Ascending aorta (tissue), 2 donors: ENCODE measurements around the gene PLCB1. TPM values are rescaled to one million over a fixed set of nuclear protein-coding genes. Genes with fewer than 3 reads are reported as not detected.

ENCODE experiments used
- DNase-seq, 2 donors: peaks; one replicate each; pipeline ENCODE4 v3.0.0-alpha.2; 2019; ENCODE audit warnings: low spot score in 2 of 2
- H3K27ac ChIP-seq, 2 donors: fragments of 200-600 bp; sonication (generic); one replicate each; pipeline ENCODE4 v1.5.1; 2016 to 2017; ENCODE audit warnings: mild to moderate bottlenecking in 1 of 2
- H3K27me3 ChIP-seq: fragments of 200-600 bp; sonication (generic); one replicate; pipeline ENCODE4 v1.5.1; 2017
- H3K36me3 ChIP-seq, 2 donors: fragments of 200-600 bp; sonication (generic); one replicate each; pipeline ENCODE4 v1.5.1; 2016
- H3K4me1 ChIP-seq, 2 donors: fragments of 200-600 bp; sonication (generic); one replicate each; pipeline ENCODE4 v1.5.1; 2016 to 2017; ENCODE audit warnings: mild to moderate bottlenecking in 1 of 2
- H3K4me3 ChIP-seq, 2 donors: fragments of 200-600 bp; sonication (generic); one replicate each; pipeline ENCODE4 v1.5.1; 2016 to 2017; ENCODE audit warnings: mild to moderate bottlenecking in 1 of 2
- H3K9me3 ChIP-seq, 2 donors: fragments of 200-600 bp; sonication (generic); one replicate each; pipeline ENCODE4 v1.5.1; 2016
- CTCF ChIP-seq, 3 experiments: fragments of 200-600 bp in 2 of 3; fragments of 450-650 bp in 1 of 3; sonication (generic) in 2 of 3; IDR thresholded peaks; one replicate each; pipeline ENCODE4 v1.5.1; 2016 to 2019; ENCODE audit warnings: antibody characterized with exemption in 3 of 3, mild to moderate bottlenecking in 1 of 3, moderate library complexity in 1 of 3
- intact Hi-C: fragments of 100-400 bp; cut with DNase I; formaldehyde crosslinking; loops from one replicate; pipeline ENCODE4 v1.15.1; 2023
- total RNA-seq: library from RNA; depleted of rRNA; stranded (reverse); fragments of >200 nt; gene quantifications from one replicate; pipeline ENCODE4 v1.1.0, GENCODE V29; 2016

PLCB1 gene
- total RNA-seq, 1 donor from 2014 or later, result 22.9 TPM

GRCh38 chr20:8365634-8366033 lies 233.6 kb downstream of the PLCB1 start:
- Histone ChIP-seq H3K9me3 (no peaks in the 10 kb centered on the region), H3K36me3 (no peaks in the 10 kb centered on the region), H3K4me3 (no peak overlapping the region), H3K27me3 (no peaks in the 10 kb centered on the region), H3K4me1 (no peaks in the 10 kb centered on the region), H3K27ac (no peak overlapping the region)
- DNase-seq, result no peak
- no peak for TF ChIP-seq CTCF (IDR thresholded peaks at IDR 0.05)
- intact Hi-C loops, result no loop called here

- H3K27me3 ChIP-seq, result no peaks in the 10 kb centered on the region
- H3K27ac ChIP-seq, result no peak overlapping the region
- intact Hi-C loops, result no loop called here
- H3K9me3 ChIP-seq, result no peaks in the 10 kb centered on the region
- H3K4me3 ChIP-seq, result no peak overlapping the region
- H3K36me3 ChIP-seq, result no peaks in the 10 kb centered on the region
- TF ChIP-seq CTCF (IDR thresholded peaks at IDR 0.05), result no peak
- no peaks in the 10 kb centered on the region for H3K4me1 ChIP-seq
- DNase-seq, result no peak
These were observed 234.3 kb downstream of the PLCB1 start for GRCh38 chr20:8366303-8366923.

- no peaks in the 10 kb centered on the region for H3K4me1 ChIP-seq
- H3K27me3 ChIP-seq, result no peaks in the 10 kb centered on the region
- DNase-seq, result no peak
- H3K36me3 ChIP-seq, result no peaks in the 10 kb centered on the region
- no peak for TF ChIP-seq CTCF (IDR thresholded peaks at IDR 0.05)
- no peak overlapping the region for H3K27ac ChIP-seq
- no peaks in the 10 kb centered on the region for H3K9me3 ChIP-seq
- H3K4me3 ChIP-seq, result no peak overlapping the region
- intact Hi-C loops, result no loop called here
These were observed 235.6 kb downstream of the PLCB1 start for GRCh38 chr20:8367689-8368088.

GRCh38 chr20:8368670-8369069 lies 236.6 kb downstream of the PLCB1 start:
- no peak overlapping the region for H3K4me3 ChIP-seq
- no peak overlapping the region for H3K27ac ChIP-seq
- H3K4me1 ChIP-seq, result no peaks in the 10 kb centered on the region
- H3K27me3 ChIP-seq, result no peaks in the 10 kb centered on the region
- no peak for DNase-seq
- H3K9me3 ChIP-seq, result no peaks in the 10 kb centered on the region
- TF ChIP-seq CTCF (IDR thresholded peaks at IDR 0.05), result no peak
- intact Hi-C loops, result no loop called here
- no peaks in the 10 kb centered on the region for H3K36me3 ChIP-seq

- Histone ChIP-seq H3K4me1 (no peaks in the 10 kb centered on the region), H3K36me3 (no peaks in the 10 kb centered on the region), H3K27me3 (no peaks in the 10 kb centered on the region), H3K9me3 (no peaks in the 10 kb centered on the region), H3K4me3 (no peak overlapping the region), H3K27ac (no peak overlapping the region)
- TF ChIP-seq CTCF (IDR thresholded peaks at IDR 0.05), result no peak
- no peak for DNase-seq
- intact Hi-C loops, result no loop called here
These were observed 237.2 kb downstream of the PLCB1 start for GRCh38 chr20:8369311-8369710.

- Histone ChIP-seq H3K27ac (no peak overlapping the region), H3K4me1 (no peaks in the 10 kb centered on the region)
- no peak for TF ChIP-seq CTCF (IDR thresholded peaks at IDR 0.05)
These were observed 238.7 kb downstream of the PLCB1 start for GRCh38 chr20:8370774-8371173.

More at GRCh38 chr20:8370774-8371173, 238.7 kb downstream of the PLCB1 start:
- Histone ChIP-seq H3K36me3 (no peaks in the 10 kb centered on the region), H3K4me3 (no peak overlapping the region), H3K9me3 (no peaks in the 10 kb centered on the region), H3K27me3 (no peaks in the 10 kb centered on the region)
- intact Hi-C loops, result no loop called here
- no peak for DNase-seq
